IPS DF 6.9 (cell line): ENCODE data around the gene SDK1.

Experiments used
- DNase-seq: peaks from one replicate; pipeline ENCODE4 v3.0.0-alpha.2; 2013; ENCODE audit warnings: low read depth, low spot score
- H3K27ac ChIP-seq: one replicate; pipeline ENCODE4 v1.5.1; 2013; ENCODE audit warnings: low read length, control low read depth
- H3K27me3 ChIP-seq: 2 replicates; pipeline ENCODE4 v1.6.1; 2013; ENCODE audit warnings: mild to moderate bottlenecking, low read length; ENCODE audit not compliant: control insufficient read depth, insufficient read depth
- H3K36me3 ChIP-seq: 2 replicates; pipeline ENCODE4 v1.6.1; 2013; ENCODE audit warnings: low read length; ENCODE audit not compliant: control insufficient read depth, insufficient read depth
- H3K4me1 ChIP-seq: 2 replicates; pipeline ENCODE4 v1.6.1; 2013; ENCODE audit warnings: low read length; ENCODE audit not compliant: control insufficient read depth, insufficient read depth
- H3K4me3 ChIP-seq: 2 replicates; pipeline ENCODE4 v1.5.1; 2013; ENCODE audit warnings: mild to moderate bottlenecking, low read length
- H3K9me3 ChIP-seq: 2 replicates; pipeline ENCODE4 v1.6.1; 2013; ENCODE audit warnings: low read length, inconsistent platforms; ENCODE audit not compliant: control insufficient read depth, insufficient read depth
- WGBS: extraction: QIAGEN DNeasy Blood & Tissue Kit; methylation state at CpG from one replicate; pipeline ENCODE4 v1.1.7; 2013; ENCODE audit warnings: mixed read lengths, missing lambda C conversion rate; ENCODE audit not compliant: insufficient read length, insufficient coverage; 5-methylcytosine and 5-hydroxymethylcytosine counted together

SDK1 gene

GRCh38 chr7:3408814-3409595 lies 108.0 kb downstream of the SDK1 start:
- H3K9me3 ChIP-seq, result no peaks in the 10 kb centered on the region
- no peak for DNase-seq
- H3K27ac ChIP-seq, result no peak overlapping the region
- no peaks in the 10 kb centered on the region for H3K36me3 ChIP-seq
- H3K4me3 ChIP-seq, result no peak overlapping the region
- H3K4me1 ChIP-seq, result no peaks in the 10 kb centered on the region
- no CpG with 5 or more reads among the region's 5 CpGs for WGBS
- H3K27me3 ChIP-seq, result no peaks in the 10 kb centered on the region

GRCh38 chr7:3412871-3413270 lies 111.8 kb downstream of the SDK1 start:
- H3K9me3 ChIP-seq, result no peaks in the 10 kb centered on the region
- no peaks in the 10 kb centered on the region for H3K4me1 ChIP-seq
- H3K36me3 ChIP-seq, result no peaks in the 10 kb centered on the region
- no CpG with 5 or more reads among the region's 2 CpGs for WGBS
- no peak overlapping the region for H3K27ac ChIP-seq
- H3K4me3 ChIP-seq, result no peak overlapping the region
- H3K27me3 ChIP-seq, result no peaks in the 10 kb centered on the region
- DNase-seq, result no peak

GRCh38 chr7:3415861-3416312 lies 114.8 kb downstream of the SDK1 start:
- Histone ChIP-seq H3K27ac (no peak overlapping the region), H3K36me3 (no peaks in the 10 kb centered on the region), H3K4me3 (no peak overlapping the region), H3K4me1 (no peaks in the 10 kb centered on the region), H3K9me3 (no peaks in the 10 kb centered on the region), H3K27me3 (no peaks in the 10 kb centered on the region)
- DNase-seq, result no peak
- no CpG with 5 or more reads among the region's 3 CpGs for WGBS

GRCh38 chr7:3416453-3416852 lies 115.4 kb downstream of the SDK1 start:
- Histone ChIP-seq H3K27me3 (no peaks in the 10 kb centered on the region), H3K27ac (no peak overlapping the region), H3K4me1 (no peaks in the 10 kb centered on the region), H3K9me3 (no peaks in the 10 kb centered on the region), H3K4me3 (no peak overlapping the region), H3K36me3 (no peaks in the 10 kb centered on the region)
- WGBS, result no CpG with 5 or more reads among the region's 4 CpGs
- no peak for DNase-seq

- H3K9me3 ChIP-seq, result no peaks in the 10 kb centered on the region
- H3K27me3 ChIP-seq, result no peaks in the 10 kb centered on the region
- H3K4me3 ChIP-seq, result no peak overlapping the region
- no peak for DNase-seq
- H3K27ac ChIP-seq, result no peak overlapping the region
- no peaks in the 10 kb centered on the region for H3K36me3 ChIP-seq
- no peaks in the 10 kb centered on the region for H3K4me1 ChIP-seq
Measured at GRCh38 chr7:3425087-3425486, 124.0 kb downstream of the SDK1 start.

- Histone ChIP-seq H3K4me1 (no peaks in the 10 kb centered on the region), H3K4me3 (no peak overlapping the region), H3K27ac (no peak overlapping the region), H3K9me3 (no peaks in the 10 kb centered on the region), H3K27me3 (no peaks in the 10 kb centered on the region), H3K36me3 (no peaks in the 10 kb centered on the region)
- WGBS, result no CpG with 5 or more reads among the region's 4 CpGs
- DNase-seq, result no peak
Measured at GRCh38 chr7:3426064-3426463, 125.0 kb downstream of the SDK1 start.

- no peak for DNase-seq
- H3K4me1 ChIP-seq, result no peaks in the 10 kb centered on the region
- no peak overlapping the region for H3K27ac ChIP-seq
- H3K4me3 ChIP-seq, result no peak overlapping the region
- H3K36me3 ChIP-seq, result no peaks in the 10 kb centered on the region
- H3K9me3 ChIP-seq, result no peaks in the 10 kb centered on the region
- no CpG with 5 or more reads among the region's 1 CpG for WGBS
- no peaks in the 10 kb centered on the region for H3K27me3 ChIP-seq
Measured at GRCh38 chr7:3427957-3428356, 126.9 kb downstream of the SDK1 start.

- no peaks in the 10 kb centered on the region for H3K36me3 ChIP-seq
- no peak overlapping the region for H3K27ac ChIP-seq
- no peak for DNase-seq
- H3K4me1 ChIP-seq, result no peaks in the 10 kb centered on the region
- H3K9me3 ChIP-seq, result no peaks in the 10 kb centered on the region
- WGBS, result no CpG with 5 or more reads among the region's 4 CpGs
- H3K4me3 ChIP-seq, result no peak overlapping the region
- H3K27me3 ChIP-seq, result no peaks in the 10 kb centered on the region
Measured at GRCh38 chr7:3429981-3430380, 128.9 kb downstream of the SDK1 start.

- Histone ChIP-seq H3K36me3 (no peaks in the 10 kb centered on the region), H3K4me3 (no peak overlapping the region), H3K27me3 (no peaks in the 10 kb centered on the region), H3K9me3 (no peaks in the 10 kb centered on the region), H3K4me1 (no peaks in the 10 kb centered on the region), H3K27ac (no peak overlapping the region)
- WGBS, result no CpG with 5 or more reads among the region's 7 CpGs
- peak; percentile 18 for DNase-seq
Measured at GRCh38 chr7:3430588-3430987, 129.5 kb downstream of the SDK1 start.

- H3K4me3 ChIP-seq, result no peak overlapping the region
- WGBS, result no CpG with 5 or more reads among the region's 1 CpG
- no peak for DNase-seq
- H3K9me3 ChIP-seq, result no peaks in the 10 kb centered on the region
- H3K36me3 ChIP-seq, result no peaks in the 10 kb centered on the region
- H3K4me1 ChIP-seq, result no peaks in the 10 kb centered on the region
- no peak overlapping the region for H3K27ac ChIP-seq
- H3K27me3 ChIP-seq, result no peaks in the 10 kb centered on the region
Measured at GRCh38 chr7:3431306-3431705, 130.3 kb downstream of the SDK1 start.

- no CpG with 5 or more reads among the region's 4 CpGs for WGBS
- no peaks in the 10 kb centered on the region for H3K36me3 ChIP-seq
Measured at GRCh38 chr7:3432911-3433310, 131.9 kb downstream of the SDK1 start.

More at GRCh38 chr7:3432911-3433310, 131.9 kb downstream of the SDK1 start:
- Histone ChIP-seq H3K9me3 (no peaks in the 10 kb centered on the region), H3K4me1 (no peaks in the 10 kb centered on the region), H3K27ac (no peak overlapping the region), H3K4me3 (no peak overlapping the region), H3K27me3 (no peaks in the 10 kb centered on the region)
- no peak for DNase-seq
